H1 (cell line): ENCODE measurements around the gene SNHG17. TPM values are rescaled to one million over a fixed set of nuclear protein-coding genes. Genes with fewer than 3 reads are reported as not detected.

Source experiments
- CTCF ChIA-PET: fragments of 300-600 bp; sonication (Branson Sonifier 250); formaldehyde crosslinking; loops from one replicate; lab custom pipeline; 2021; ENCODE audit not compliant: partially characterized antibody; lab: Charles Lee
- POLR2A ChIA-PET: fragments of 300-600 bp; sonication (Branson Sonifier 250); formaldehyde crosslinking; loops from one replicate; lab custom pipeline; 2021; ENCODE audit warnings: inconsistent platforms; ENCODE audit not compliant: partially characterized antibody; lab: Charles Lee
- DNase-seq, 2 experiments: peaks; one replicate each; pipeline versions ENCODE4 v3.0.0 to v3.0.0-alpha.2; 2010 to 2022; ENCODE audit warnings: low spot score in 2 of 2, low read depth in 1 of 2, mixed read lengths in 1 of 2
- FAIRE-seq: peaks from 2 replicates; lab custom pipeline; 2011; peaks lifted over from hg19 to GRCh38; lab: Jason Lieb, UNC
- H2AFZ ChIP-seq: 2 replicates; pipeline ENCODE4 v1.8.1; 2012; ENCODE audit warnings: low read length, inconsistent platforms
- H2AK5ac ChIP-seq: 2 replicates; pipeline ENCODE4 v1.6.1; 2013; ENCODE audit warnings: low read depth, low read length
- H2BK120ac ChIP-seq: replicated peaks from 2 replicates; pipeline ENCODE3; 2013; ENCODE audit warnings: low read depth, low read length, inconsistent platforms
- H2BK12ac ChIP-seq: 2 replicates; pipeline ENCODE4 v1.6.1; 2013; ENCODE audit warnings: low read depth, low read length
- H2BK15ac ChIP-seq: 2 replicates; pipeline ENCODE4 v1.6.1; 2013; ENCODE audit warnings: low read length
- H2BK20ac ChIP-seq: 2 replicates; pipeline ENCODE4 v1.6.1; 2013; ENCODE audit warnings: low read length
- H2BK5ac ChIP-seq: 2 replicates; pipeline ENCODE4 v1.6.1; 2013; ENCODE audit warnings: low read depth, low read length
- H3K14ac ChIP-seq: 2 replicates; pipeline ENCODE4 v1.6.1; 2013; ENCODE audit warnings: inconsistent platforms; ENCODE audit not compliant: insufficient read length
- H3K18ac ChIP-seq: 2 replicates; pipeline ENCODE4 v1.6.1; 2013; ENCODE audit warnings: low read length; ENCODE audit errors: extremely low read depth
- H3K23ac ChIP-seq: 2 replicates; pipeline ENCODE4 v1.6.1; 2013; ENCODE audit warnings: inconsistent platforms; ENCODE audit not compliant: insufficient read length
- H3K23me2 ChIP-seq: 2 replicates; pipeline ENCODE4 v1.6.1; 2013; ENCODE audit warnings: low read depth, low read length
- H3K27ac ChIP-seq: 2 replicates; pipeline ENCODE4 v1.6.1; 2011; ENCODE audit warnings: low read depth, low read length, inconsistent platforms
- H3K27me3 ChIP-seq, 4 experiments: replicated peaks in 1 of 4; 1 replicate in 1 of 4; 2 replicates in 3 of 4; pipeline versions ENCODE4 v1.6.1 to v1.8.1; 2011 to 2013; ENCODE audit warnings: low read length in 3 of 4, mild to moderate bottlenecking in 3 of 4, inconsistent platforms in 2 of 4, mixed read lengths in 2 of 4, moderate library complexity in 1 of 4; ENCODE audit not compliant: control insufficient read depth in 3 of 4, insufficient read depth in 3 of 4; ENCODE audit errors: extremely low read depth in 1 of 4
- H3K36me3 ChIP-seq, 4 experiments: 2 replicates each; pipeline versions ENCODE4 v1.6.1 to v1.8.1; 2011 to 2013; ENCODE audit warnings: mild to moderate bottlenecking in 4 of 4, low read length in 3 of 4, moderate library complexity in 2 of 4, control low read depth in 1 of 4, inconsistent platforms in 1 of 4; ENCODE audit not compliant: insufficient read depth in 4 of 4, control insufficient read depth in 2 of 4
- H3K4ac ChIP-seq: replicated peaks from 2 replicates; pipeline ENCODE3; 2013; ENCODE audit warnings: low read length, low read depth, mixed read lengths, inconsistent platforms; ENCODE audit not compliant: insufficient read length
- H3K4me1 ChIP-seq, 4 experiments: replicated peaks in 1 of 4; 1 replicate in 1 of 4; 2 replicates in 3 of 4; pipeline versions ENCODE4 v1.6.1 to v1.8.1; 2011 to 2013; ENCODE audit warnings: low read length in 3 of 4, inconsistent platforms in 2 of 4, mixed read lengths in 1 of 4; ENCODE audit not compliant: insufficient read depth in 4 of 4, control insufficient read depth in 3 of 4
- H3K4me2 ChIP-seq, 2 experiments: 2 replicates each; pipeline versions ENCODE4 v1.6.1 to v1.8.1; 2011 to 2013; ENCODE audit warnings: low read depth in 2 of 2, low read length in 2 of 2, control low read depth in 1 of 2, inconsistent platforms in 1 of 2, mild to moderate bottlenecking in 1 of 2; ENCODE audit not compliant: insufficient read depth in 1 of 2
- H3K4me3 ChIP-seq, 4 experiments: fragments of 200-600, 300-600 bp in 1 of 4; sonication (generic), shearing (Covaris generic), sonication (Bioruptor Twin) in 1 of 4; 2 replicates each; pipeline versions ENCODE4 v1.5.1 to v1.8.1; 2011 to 2016; ENCODE audit warnings: low read length in 4 of 4, low read depth in 3 of 4, control low read depth in 2 of 4, inconsistent platforms in 2 of 4, mild to moderate bottlenecking in 2 of 4, mixed read lengths in 1 of 4, moderate library complexity in 1 of 4; ENCODE audit not compliant: insufficient read depth in 2 of 4; ENCODE audit errors: extremely low read depth in 1 of 4
- H3K56ac ChIP-seq: replicated peaks from 2 replicates; pipeline ENCODE3; 2013; ENCODE audit warnings: low read depth, mild to moderate bottlenecking, mixed read lengths, low read length, inconsistent platforms; ENCODE audit not compliant: insufficient read length
- H3K79me1 ChIP-seq: 2 replicates; pipeline ENCODE4 v1.6.1; 2013; ENCODE audit warnings: low read depth, low read length, control low read depth
- H3K79me2 ChIP-seq, 2 experiments: 2 replicates each; pipeline versions ENCODE4 v1.6.1 to v1.8.1; 2012 to 2013; ENCODE audit warnings: low read length in 2 of 2, mild to moderate bottlenecking in 2 of 2, inconsistent platforms in 1 of 2; ENCODE audit not compliant: insufficient read depth in 2 of 2, control insufficient read depth in 1 of 2
- H3K9ac ChIP-seq, 4 experiments: replicated peaks in 1 of 4; 1 replicate in 1 of 4; 2 replicates in 3 of 4; pipeline versions ENCODE4 v1.6.1 to v1.8.1; 2011 to 2013; ENCODE audit warnings: low read depth in 3 of 4, low read length in 3 of 4, control low read depth in 2 of 4, mild to moderate bottlenecking in 2 of 4, moderate library complexity in 2 of 4, inconsistent platforms in 1 of 4; ENCODE audit errors: extremely low read depth in 1 of 4
- H3K9me3 ChIP-seq, 2 experiments: 2 replicates each; pipeline versions ENCODE4 v1.6.1 to v1.8.1; 2012 to 2013; ENCODE audit warnings: mild to moderate bottlenecking in 2 of 2, moderate library complexity in 2 of 2, control low read depth in 1 of 2, inconsistent platforms in 1 of 2, low read depth in 1 of 2, low read length in 1 of 2, mixed read lengths in 1 of 2; ENCODE audit not compliant: insufficient read depth in 2 of 2
- H4K20me1 ChIP-seq, 2 experiments: replicated peaks in 1 of 2; 2 replicates each; pipeline versions ENCODE3 to v1.8.1; 2011 to 2013; ENCODE audit warnings: inconsistent platforms in 2 of 2, low read length in 2 of 2, mild to moderate bottlenecking in 1 of 2; ENCODE audit not compliant: insufficient read depth in 2 of 2, control insufficient read depth in 1 of 2
- H4K5ac ChIP-seq: 2 replicates; pipeline ENCODE4 v1.6.1; 2013; ENCODE audit warnings: low read length, low read depth, mixed read lengths, inconsistent platforms; ENCODE audit not compliant: insufficient read length
- H4K8ac ChIP-seq: 2 replicates; pipeline ENCODE4 v1.8.0; 2013; ENCODE audit warnings: mild to moderate bottlenecking, moderate library complexity, low read length, inconsistent platforms; ENCODE audit not compliant: insufficient read depth; ENCODE audit errors: extremely low read depth
- H4K91ac ChIP-seq: replicated peaks from 2 replicates; pipeline ENCODE3; 2013; ENCODE audit warnings: low read length, mixed read lengths, inconsistent platforms; ENCODE audit not compliant: insufficient read length
- GTF2F1 ChIP-seq: IDR thresholded peaks from 2 replicates; pipeline ENCODE4 v1.6.1; 2012; ENCODE audit warnings: low read depth, low read length, improper control_type of control experiment, borderline replicate concordance
- SIX5 ChIP-seq: IDR thresholded peaks from 2 replicates; pipeline ENCODE4 v1.6.1; 2011; ENCODE audit warnings: mild to moderate bottlenecking, low read depth, low read length
- USF2 ChIP-seq: IDR thresholded peaks from 2 replicates; pipeline ENCODE4 v1.6.1; 2011; ENCODE audit warnings: low read length, improper control_type of control experiment
- WGBS, 2 experiments: shearing (Covaris generic) in 1 of 2; methylation state at CpG; one replicate each; pipeline versions ENCODE4 v1.1.6 to v1.1.7; 2013 to 2015; ENCODE audit warnings: low lambda C conversion rate in 2 of 2, mixed read lengths in 2 of 2, inconsistent platforms in 1 of 2, low coverage in 1 of 2, missing lambda C conversion rate in 1 of 2; ENCODE audit not compliant: insufficient replicate concordance in 2 of 2, insufficient coverage in 1 of 2, insufficient read length in 1 of 2; ENCODE audit errors: extremely low coverage in 1 of 2, missing lambda C conversion rate in 1 of 2; 5-methylcytosine and 5-hydroxymethylcytosine counted together
- polyA plus RNA-seq, 7 experiments: library from polyadenylated mRNA; depleted of rRNA in 3 of 7; stranded (reverse) in 5 of 7; unstranded in 2 of 7; fragments of >200 nt in 5 of 7; fragments of 200-250 nt in 2 of 7; gene quantifications; 1 replicate in 5 of 7; 2 replicates in 1 of 7; 4 replicates in 1 of 7; pipeline versions ENCODE4 v1.2.1 to v1.2.3, GENCODE V29; 2011 to 2013; ENCODE audit warnings: missing spikeins in 2 of 7, mixed read lengths in 2 of 7
- total RNA-seq: library from RNA; stranded (reverse); fragmentation: NEBNext Ultra II Directional; extraction: Animal tissue kit (Norgen Biotek cat#: 25700); gene quantifications from 2 replicates; pipeline ENCODE4 v1.2.1, GENCODE V29; 2021
- TF ChIP-seq, protein P1 (sequence below): IDR thresholded peaks from 2 replicates; pipeline ENCODE4 v1.6.1; 2011; ENCODE audit warnings: low read depth, mild to moderate bottlenecking, low read length; ENCODE audit not compliant: insufficient read depth

SNHG17 gene
- total and polyA plus RNA-seq, 2 of the 8 experiments (the other 6 are each of a cell fraction or from before 2014, with no cell fraction given) = 59.4 to 59.8 TPM

- H2BK20ac ChIP-seq = no peak overlapping the region
- no peaks in the 10 kb centered on the region for H4K20me1 ChIP-seq
- no peak overlapping the region; a peak in 1 of 4 replicates for H3K4me2 ChIP-seq
- H3K4me3 ChIP-seq = no peak overlapping the region
- WGBS, 2 experiments = 75% methylated on average over 3 of the region's 3 CpGs; no CpG with 5 or more reads in 1 of the 2 experiments
- no peak overlapping the region for H4K91ac ChIP-seq
- H3K18ac ChIP-seq = no peak overlapping the region
- ChIA-PET POLR2A (interaction anchor here (0.9 to 1.4 kb wide), 2 partner anchors 30 to 39 kb away, joined by 3 read pairs; no protein-coding TSS in a partner anchor), CTCF (interaction anchor here (0.6 to 4.0 kb wide), 6 partner anchors 12 to 656 kb away, joined by 3 to 17 read pairs (median 6); no protein-coding TSS in a partner anchor)
- H3K9me3 ChIP-seq = no peaks in the 10 kb centered on the region
- H3K23ac ChIP-seq = no peak overlapping the region
- no peak overlapping the region for H2AK5ac ChIP-seq
- H4K8ac ChIP-seq = no peak overlapping the region
- H2BK120ac ChIP-seq = no peak overlapping the region
- no peak for FAIRE-seq
- no peak overlapping the region for H2BK12ac ChIP-seq
- TF ChIP-seq USF2 (peak; percentile 90), GTF2F1 (no peak), SIX5 (peak; percentile 88)
- TF ChIP-seq, protein P1, sequence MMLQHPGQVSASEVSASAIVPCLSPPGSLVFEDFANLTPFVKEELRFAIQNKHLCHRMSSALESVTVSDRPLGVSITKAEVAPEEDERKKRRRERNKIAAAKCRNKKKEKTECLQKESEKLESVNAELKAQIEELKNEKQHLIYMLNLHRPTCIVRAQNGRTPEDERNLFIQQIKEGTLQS = peak; percentile 82
- DNase-seq = no peak
- no peaks in the 10 kb centered on the region for H3K27me3 ChIP-seq
- H3K4ac ChIP-seq = no peak overlapping the region
- H2BK15ac ChIP-seq = no peak overlapping the region
- H3K4me1 ChIP-seq = no peaks in the 10 kb centered on the region
- no peaks in the 10 kb centered on the region for H3K23me2 ChIP-seq
- H3K79me2 ChIP-seq = no peaks in the 10 kb centered on the region
- no peak overlapping the region for H4K5ac ChIP-seq
- H3K14ac ChIP-seq = no peak overlapping the region
- H3K27ac ChIP-seq = no peak overlapping the region
- no peaks in the 10 kb centered on the region for H3K79me1 ChIP-seq
- H3K56ac ChIP-seq = no peak overlapping the region
- no peak overlapping the region for H2BK5ac ChIP-seq
- no peak overlapping the region for H3K9ac ChIP-seq
- H3K36me3 ChIP-seq = no peaks in the 10 kb centered on the region
- H2AFZ ChIP-seq = peak overlapping the region; percentile 87
Measured at GRCh38 chr20:38392356-38392755, 42.8 kb downstream of the SNHG17 start.
